ENCODE results near the gene OR51I2. TPM values are rescaled to one million over a fixed set of nuclear protein-coding genes. Genes with fewer than 3 reads are reported as not detected.

OR51I2 gene
- total RNA-seq, 4 donors from 2014 or later = not detected

DNA sequence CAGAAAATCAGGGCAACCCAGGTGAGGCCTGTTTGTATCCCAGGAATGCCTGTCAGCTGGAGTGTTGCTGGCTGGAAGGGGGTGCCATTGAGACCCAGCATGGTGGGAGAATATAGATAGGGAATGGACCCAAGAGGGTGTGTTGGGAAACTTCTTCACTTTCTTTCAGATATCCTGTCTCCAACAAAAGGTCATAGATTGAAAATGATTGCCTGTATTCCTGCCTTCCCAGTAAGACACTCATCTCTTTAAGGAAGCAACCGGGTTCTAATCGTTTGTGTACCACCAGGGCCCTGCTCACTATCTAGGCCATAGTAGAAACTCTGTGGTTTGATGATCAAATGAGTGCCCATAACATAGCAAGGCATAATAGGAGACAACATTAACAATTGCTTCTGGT lies 7.7 kb upstream of the OR51I2 start, which contains the start of gene OR51I1:
OR51I1 (minus strand) TSS at position 101 of the 400 bp plus-strand sequence; CDS start at position 101, 0 bp downstream.
- Histone ChIP-seq H3K27ac (no peak within 1 kb of the TSS), H3K4me1 (no peaks in the 10 kb centered on the region)
- TF ChIP-seq, protein P1, sequence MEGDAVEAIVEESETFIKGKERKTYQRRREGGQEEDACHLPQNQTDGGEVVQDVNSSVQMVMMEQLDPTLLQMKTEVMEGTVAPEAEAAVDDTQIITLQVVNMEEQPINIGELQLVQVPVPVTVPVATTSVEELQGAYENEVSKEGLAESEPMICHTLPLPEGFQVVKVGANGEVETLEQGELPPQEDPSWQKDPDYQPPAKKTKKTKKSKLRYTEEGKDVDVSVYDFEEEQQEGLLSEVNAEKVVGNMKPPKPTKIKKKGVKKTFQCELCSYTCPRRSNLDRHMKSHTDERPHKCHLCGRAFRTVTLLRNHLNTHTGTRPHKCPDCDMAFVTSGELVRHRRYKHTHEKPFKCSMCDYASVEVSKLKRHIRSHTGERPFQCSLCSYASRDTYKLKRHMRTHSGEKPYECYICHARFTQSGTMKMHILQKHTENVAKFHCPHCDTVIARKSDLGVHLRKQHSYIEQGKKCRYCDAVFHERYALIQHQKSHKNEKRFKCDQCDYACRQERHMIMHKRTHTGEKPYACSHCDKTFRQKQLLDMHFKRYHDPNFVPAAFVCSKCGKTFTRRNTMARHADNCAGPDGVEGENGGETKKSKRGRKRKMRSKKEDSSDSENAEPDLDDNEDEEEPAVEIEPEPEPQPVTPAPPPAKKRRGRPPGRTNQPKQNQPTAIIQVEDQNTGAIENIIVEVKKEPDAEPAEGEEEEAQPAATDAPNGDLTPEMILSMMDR (IDR thresholded peaks at IDR 0.05) = no peak
- TF ChIP-seq POLR2A (IDR thresholded peaks at IDR 0.05) = no peak

DNA sequence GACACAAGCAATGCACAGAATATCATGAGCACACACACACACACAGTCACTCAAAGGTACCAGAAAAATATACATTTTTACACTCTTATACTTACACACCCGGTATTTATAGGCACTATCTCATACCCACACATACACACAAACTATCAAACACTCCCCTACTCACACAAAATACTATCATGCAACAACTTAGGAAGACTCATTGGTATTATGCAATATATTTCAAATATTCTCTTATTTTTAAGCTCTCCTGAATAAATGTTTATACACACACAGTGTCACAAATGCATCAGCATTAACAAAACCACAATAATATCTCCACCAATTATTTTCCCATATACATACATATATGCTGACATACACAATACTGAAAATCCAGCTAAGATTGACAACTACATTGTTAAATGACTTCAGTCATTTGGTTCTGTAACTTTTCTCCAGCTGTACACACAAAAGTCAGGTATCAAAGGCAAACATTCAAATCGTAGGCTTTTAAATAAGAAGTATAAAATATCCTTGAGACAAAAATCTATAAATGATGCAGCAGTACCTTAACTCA lies 5.2 kb upstream of the OR51I2 start:
- TF ChIP-seq POLR2A (IDR thresholded peaks at IDR 0.05) = no peak
- TF ChIP-seq, protein P1 (IDR thresholded peaks at IDR 0.05) = no peak
- no peak for DNase-seq
- Histone ChIP-seq H3K9me3 (no peaks in the 10 kb centered on the region), H3K4me1 (no peaks in the 10 kb centered on the region), H3K36me3 (no peaks in the 10 kb centered on the region), H3K27me3 (no peaks in the 10 kb centered on the region), H3K27ac (no peak overlapping the region), H3K4me3 (no peak overlapping the region)

More for the DNA sequence above, 7.7 kb upstream of the OR51I2 start, which contains the start of gene OR51I1:
- Histone ChIP-seq H3K4me3 (no peak within 1 kb of the TSS), H3K9me3 (no peaks in the 10 kb centered on the region), H3K27me3 (no peaks in the 10 kb centered on the region), H3K36me3 (no peaks in the 10 kb centered on the region)
- DNase-seq = no peak

DNA sequence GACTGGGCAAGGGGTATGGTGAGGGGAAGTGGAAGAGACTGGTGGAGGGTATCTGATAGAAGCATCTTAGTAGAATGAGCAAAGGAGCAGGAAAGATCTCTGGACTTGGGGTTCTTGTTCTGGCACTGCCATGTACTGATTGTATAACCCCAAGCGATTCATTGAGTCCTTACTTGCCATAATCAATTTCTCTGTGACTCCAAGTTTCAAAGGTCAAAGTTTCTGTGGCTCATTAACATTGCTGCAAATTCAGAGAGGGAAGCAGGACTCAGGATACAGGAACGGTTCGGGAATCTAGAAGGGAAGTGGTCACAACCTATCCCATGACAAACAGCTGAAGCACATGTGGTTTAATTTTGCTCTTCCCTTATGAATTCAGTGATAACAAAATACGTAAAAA lies 309 bp downstream of the OR51I2 start:
- Histone ChIP-seq H3K27me3 (no peaks in the 10 kb centered on the region), H3K36me3 (no peaks in the 10 kb centered on the region), H3K9me3 (no peaks in the 10 kb centered on the region), H3K4me1 (no peaks in the 10 kb centered on the region), H3K27ac (no peak overlapping the region), H3K4me3 (no peak overlapping the region)
- no peak for DNase-seq
- no peak for TF ChIP-seq POLR2A (IDR thresholded peaks at IDR 0.05)
- TF ChIP-seq, protein P1 (IDR thresholded peaks at IDR 0.05) = no peak

DNA sequence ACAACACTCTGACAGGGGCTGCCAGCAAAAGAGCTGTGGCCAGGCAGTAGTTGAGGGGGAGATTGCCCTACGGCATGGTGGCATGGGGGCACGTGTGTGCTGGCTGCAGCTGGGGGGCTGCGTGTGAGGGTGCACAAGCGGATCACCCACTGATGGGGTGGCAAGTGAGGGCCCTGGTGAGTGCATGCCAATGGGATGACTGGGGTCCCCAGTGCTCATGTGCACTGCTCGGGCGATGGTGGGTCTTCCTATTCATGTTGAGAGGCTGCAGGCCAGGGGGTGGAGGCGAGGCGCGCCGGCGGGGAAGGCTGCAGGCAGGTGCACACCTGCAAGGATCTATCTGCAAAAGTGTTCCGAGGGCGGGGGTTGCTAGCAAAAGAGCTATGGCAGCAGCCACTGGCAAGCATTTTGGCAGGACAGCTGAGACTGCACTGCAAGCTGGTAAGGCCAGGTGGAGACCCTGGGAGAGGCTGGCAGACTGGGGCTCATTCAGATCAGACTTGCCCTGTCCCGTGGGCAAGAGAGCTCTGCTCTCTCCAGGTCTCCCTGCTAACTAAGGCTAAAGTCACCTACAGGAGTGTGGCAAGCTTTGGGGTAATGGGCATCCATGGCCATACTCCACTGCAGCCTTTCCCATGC lies 12.0 kb downstream of the OR51I2 start:
- Histone ChIP-seq H3K27ac (no peak overlapping the region), H3K27me3 (no peaks in the 10 kb centered on the region), H3K9me3 (no peaks in the 10 kb centered on the region), H3K4me1 (no peaks in the 10 kb centered on the region), H3K4me3 (no peak overlapping the region), H3K36me3 (no peaks in the 10 kb centered on the region)
- no peak for TF ChIP-seq POLR2A (IDR thresholded peaks at IDR 0.05)
- TF ChIP-seq, protein P1 (IDR thresholded peaks at IDR 0.05) = no peak
- no peak for DNase-seq

DNA sequence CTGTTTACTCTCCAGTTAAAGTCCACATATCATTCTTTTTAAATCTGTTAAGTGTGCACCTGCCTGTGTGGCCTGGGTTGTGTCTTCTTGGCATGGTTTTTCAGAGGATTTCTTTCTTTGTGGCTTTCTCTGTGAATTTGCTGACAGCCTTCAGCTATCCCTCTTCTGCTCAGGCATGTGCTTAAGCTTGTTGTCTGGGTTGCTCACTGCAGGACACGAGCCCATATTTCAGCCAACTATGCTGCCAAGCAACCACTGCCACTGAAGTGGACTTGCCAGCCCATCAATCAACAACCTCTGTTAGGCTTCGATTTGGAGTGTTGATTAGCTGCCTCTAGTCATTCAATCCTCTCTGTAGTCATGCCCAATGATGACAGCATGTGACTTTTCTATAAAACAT lies 18.4 kb downstream of the OR51I2 start:
- Histone ChIP-seq H3K4me3 (no peak overlapping the region), H3K9me3 (no peaks in the 10 kb centered on the region), H3K27ac (no peak overlapping the region), H3K27me3 (no peaks in the 10 kb centered on the region), H3K4me1 (no peaks in the 10 kb centered on the region), H3K36me3 (no peaks in the 10 kb centered on the region)
- no peak for DNase-seq
- TF ChIP-seq, protein P1 (IDR thresholded peaks at IDR 0.05) = no peak
- no peak for TF ChIP-seq POLR2A (IDR thresholded peaks at IDR 0.05)
